ENCODE measurements around the gene KLF13. TPM values are rescaled to one million over a fixed set of nuclear protein-coding genes. Genes with fewer than 3 reads are reported as not detected.

Gene KLF13
- polyA plus RNA-seq, 1 experiment = 16.8 TPM

DNA sequence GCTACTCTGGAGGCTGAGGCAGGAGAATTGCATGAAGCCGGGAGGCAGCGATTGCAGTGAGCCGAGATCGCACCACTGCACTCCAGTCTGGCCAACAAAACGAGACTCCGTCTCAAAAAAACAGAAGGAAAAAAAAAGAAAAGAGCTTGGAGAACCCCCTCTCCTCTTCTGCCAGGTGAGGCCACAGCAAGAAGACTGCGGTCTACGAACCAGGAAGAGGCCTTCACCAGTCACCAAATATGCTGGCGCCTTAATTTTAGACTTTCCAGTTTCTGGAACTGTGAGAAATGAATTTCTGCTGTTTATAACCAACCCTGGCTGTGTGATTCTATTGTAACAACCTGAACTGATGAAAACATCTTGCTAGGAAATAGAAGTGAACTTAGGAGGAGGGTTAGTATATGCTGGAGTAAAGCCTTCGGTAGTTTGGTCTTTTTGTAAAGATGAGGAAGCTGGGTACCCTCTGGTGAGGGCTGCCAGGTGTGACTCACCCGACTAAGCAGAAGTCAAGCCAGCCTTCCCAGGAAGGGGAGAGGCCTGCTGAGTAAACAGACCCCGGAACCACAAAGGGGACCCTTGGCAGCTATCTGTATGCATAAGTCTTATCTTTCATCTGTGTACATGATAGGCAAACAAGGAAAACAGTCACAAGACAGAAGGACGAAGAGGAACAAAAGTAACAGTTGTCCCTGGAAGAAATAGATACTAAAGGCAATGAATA lies 78.7 kb downstream of the KLF13 start:
- Histone ChIP-seq H3K27me3 (ENCODE audit: control insufficient read depth, insufficient read depth, low read length) (no peaks in the 10 kb centered on the region), H3K9me3 (ENCODE audit: control insufficient read depth, insufficient read depth, low read length) (peaks cover 7% of the 10 kb centered on the region), H3K4me3 (ENCODE audit: low read depth, low read length) (no peak overlapping the region), H3K27ac (ENCODE audit: low read depth, low read length) (no peak overlapping the region)
- ChIA-PET POLR2A (no interaction called here), CTCF (interaction anchor here (1.0 kb wide), 1 partner anchor 83 kb away, joined by 3 read pairs; no protein-coding TSS in a partner anchor)
- DNase-seq (ENCODE audit: low read depth, low spot score) = no peak
- TF ChIP-seq, protein P1, sequence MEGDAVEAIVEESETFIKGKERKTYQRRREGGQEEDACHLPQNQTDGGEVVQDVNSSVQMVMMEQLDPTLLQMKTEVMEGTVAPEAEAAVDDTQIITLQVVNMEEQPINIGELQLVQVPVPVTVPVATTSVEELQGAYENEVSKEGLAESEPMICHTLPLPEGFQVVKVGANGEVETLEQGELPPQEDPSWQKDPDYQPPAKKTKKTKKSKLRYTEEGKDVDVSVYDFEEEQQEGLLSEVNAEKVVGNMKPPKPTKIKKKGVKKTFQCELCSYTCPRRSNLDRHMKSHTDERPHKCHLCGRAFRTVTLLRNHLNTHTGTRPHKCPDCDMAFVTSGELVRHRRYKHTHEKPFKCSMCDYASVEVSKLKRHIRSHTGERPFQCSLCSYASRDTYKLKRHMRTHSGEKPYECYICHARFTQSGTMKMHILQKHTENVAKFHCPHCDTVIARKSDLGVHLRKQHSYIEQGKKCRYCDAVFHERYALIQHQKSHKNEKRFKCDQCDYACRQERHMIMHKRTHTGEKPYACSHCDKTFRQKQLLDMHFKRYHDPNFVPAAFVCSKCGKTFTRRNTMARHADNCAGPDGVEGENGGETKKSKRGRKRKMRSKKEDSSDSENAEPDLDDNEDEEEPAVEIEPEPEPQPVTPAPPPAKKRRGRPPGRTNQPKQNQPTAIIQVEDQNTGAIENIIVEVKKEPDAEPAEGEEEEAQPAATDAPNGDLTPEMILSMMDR (IDR thresholded peaks at IDR 0.05; ENCODE audit: low read depth, low read length) = no peak

DNA sequence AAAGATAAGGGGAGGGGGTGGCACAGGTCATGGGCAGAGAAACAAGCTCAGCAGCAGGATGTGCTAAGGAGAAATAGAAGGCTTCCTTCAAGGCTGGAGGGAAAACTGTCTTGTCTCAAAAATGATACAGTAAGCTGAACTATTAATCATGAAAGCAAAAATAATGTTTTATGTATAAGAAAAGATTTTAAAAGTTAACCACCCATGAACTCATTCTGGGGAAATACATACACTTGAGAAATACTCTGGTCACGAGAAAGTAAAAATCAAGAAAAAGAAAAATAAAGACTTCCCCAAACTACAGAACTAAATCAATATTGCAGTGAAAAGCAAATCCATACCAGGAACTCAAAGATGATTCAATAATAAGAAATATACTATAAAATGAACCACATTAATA lies 80.7 kb downstream of the KLF13 start:
- CTCF ChIA-PET = no interaction called here
- TF ChIP-seq, protein P1 (IDR thresholded peaks at IDR 0.05; ENCODE audit: low read depth, low read length) = no peak
- Histone ChIP-seq H3K9me3 (ENCODE audit: control insufficient read depth, insufficient read depth, low read length) (peaks cover 7% of the 10 kb centered on the region), H3K27ac (ENCODE audit: low read depth, low read length) (no peak overlapping the region), H3K4me3 (ENCODE audit: low read depth, low read length) (no peak overlapping the region), H3K27me3 (ENCODE audit: control insufficient read depth, insufficient read depth, low read length) (no peaks in the 10 kb centered on the region)
- DNase-seq (ENCODE audit: low read depth, low spot score) = no peak
- POLR2A ChIA-PET = no interaction called here

DNA sequence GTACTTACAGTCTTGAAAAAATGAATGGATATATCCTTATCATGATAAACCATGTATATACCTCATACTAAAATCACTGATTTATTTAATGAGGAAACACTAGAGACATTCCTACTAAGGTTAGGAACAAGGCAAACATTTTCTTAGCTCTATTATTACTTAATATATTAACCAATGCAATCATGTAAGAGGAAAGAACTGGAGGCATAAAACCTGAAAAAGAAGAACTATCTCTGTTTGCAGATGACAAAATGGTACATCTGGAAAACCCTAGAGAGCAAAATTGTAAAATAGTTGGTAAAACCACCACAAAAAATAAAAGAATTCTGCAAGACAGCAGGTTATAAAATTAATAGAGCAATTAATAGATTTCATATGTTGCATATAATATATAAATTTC lies 81.2 kb downstream of the KLF13 start:
- ChIA-PET POLR2A (no interaction called here), CTCF (no interaction called here)
- no peak for DNase-seq (ENCODE audit: low read depth, low spot score)
- Histone ChIP-seq H3K4me3 (ENCODE audit: low read depth, low read length) (no peak overlapping the region), H3K27ac (ENCODE audit: low read depth, low read length) (no peak overlapping the region), H3K27me3 (ENCODE audit: control insufficient read depth, insufficient read depth, low read length) (no peaks in the 10 kb centered on the region), H3K9me3 (ENCODE audit: control insufficient read depth, insufficient read depth, low read length) (peaks cover 7% of the 10 kb centered on the region)
- TF ChIP-seq, protein P1 (IDR thresholded peaks at IDR 0.05; ENCODE audit: low read depth, low read length) = no peak

DNA sequence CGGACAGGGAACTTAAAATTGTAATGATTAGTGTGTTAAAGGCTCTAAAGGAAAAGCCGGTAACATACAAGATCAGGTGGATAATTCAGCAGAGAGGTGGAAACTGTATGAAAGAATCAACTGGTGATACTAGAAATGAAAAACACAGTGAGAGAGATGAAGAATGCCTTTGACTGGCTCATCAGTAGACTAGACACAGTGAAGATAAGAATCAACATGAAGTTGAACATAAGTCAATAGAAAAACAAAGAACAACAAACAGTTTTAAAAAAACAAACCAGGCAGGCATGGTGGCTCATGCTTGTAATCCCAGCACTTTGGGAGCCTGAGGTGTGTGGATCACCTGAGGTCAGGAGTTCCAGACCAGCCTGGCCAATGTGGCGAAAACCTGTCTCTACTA lies 82.1 kb downstream of the KLF13 start:
- DNase-seq (ENCODE audit: low read depth, low spot score) = no peak
- TF ChIP-seq, protein P1 (IDR thresholded peaks at IDR 0.05; ENCODE audit: low read depth, low read length) = no peak
- POLR2A ChIA-PET = no interaction called here
- peaks cover 4% of the 10 kb centered on the region for H3K9me3 ChIP-seq (ENCODE audit: control insufficient read depth, insufficient read depth, low read length)
- no peaks in the 10 kb centered on the region for H3K27me3 ChIP-seq (ENCODE audit: control insufficient read depth, insufficient read depth, low read length)
- no peak overlapping the region for H3K4me3 ChIP-seq (ENCODE audit: low read depth, low read length)
- no peak overlapping the region for H3K27ac ChIP-seq (ENCODE audit: low read depth, low read length)
- CTCF ChIA-PET = no interaction called here

DNA sequence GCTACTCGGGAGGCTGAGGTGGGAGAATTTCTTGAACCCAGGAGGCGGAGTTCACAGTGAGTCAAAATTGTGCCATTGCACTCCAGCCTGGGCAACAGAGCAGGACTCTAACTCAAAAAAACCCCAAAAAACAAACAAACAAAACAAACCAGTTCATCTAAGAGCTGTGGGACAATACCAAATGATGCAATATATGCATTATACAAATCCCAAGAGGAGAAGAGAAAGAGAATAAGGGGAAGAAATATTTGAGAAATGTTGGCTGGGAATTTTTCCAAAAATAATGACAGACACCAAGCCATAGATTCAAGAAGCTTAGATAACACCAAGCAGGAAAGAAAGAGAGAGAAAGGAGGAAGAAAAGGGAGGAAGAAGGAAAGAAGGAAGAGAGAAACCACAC lies 82.5 kb downstream of the KLF13 start:
- CTCF ChIA-PET = no interaction called here
- Histone ChIP-seq H3K27ac (ENCODE audit: low read depth, low read length) (no peak overlapping the region), H3K27me3 (ENCODE audit: control insufficient read depth, insufficient read depth, low read length) (no peaks in the 10 kb centered on the region), H3K9me3 (ENCODE audit: control insufficient read depth, insufficient read depth, low read length) (peaks cover 4% of the 10 kb centered on the region), H3K4me3 (ENCODE audit: low read depth, low read length) (no peak overlapping the region)
- POLR2A ChIA-PET = no interaction called here
- TF ChIP-seq, protein P1 (IDR thresholded peaks at IDR 0.05; ENCODE audit: low read depth, low read length) = no peak
- DNase-seq (ENCODE audit: low read depth, low spot score) = no peak

Data from AG04450 (cell line).